IMR-90 (cell line): ENCODE measurements around the gene DNAJC11. TPM values are rescaled to one million over a fixed set of nuclear protein-coding genes. Genes with fewer than 3 reads are reported as not detected.

Experiments
- ATAC-seq: fragments of 200-7000 bp; cut with Tn5 transposase; 2 replicates; pipeline ENCODE4 v1.9.1; 2020; ENCODE audit warnings: low read depth, mild to moderate bottlenecking, moderate library complexity
- BruUV-seq: library from RNA; stranded (reverse); fragments of 400-500 nt; replicated peaks from 2 replicates; lab custom pipeline; 2021; lab: Mats Ljungman, UMichigan
- CTCF ChIA-PET: fragments of 300-600 bp; formaldehyde crosslinking; extraction: SDS; loops from one replicate; lab custom pipeline; 2021; ENCODE audit warnings: antibody characterized with exemption; lab: Yijun Ruan, JAX
- POLR2A ChIA-PET: fragments of 300-600 bp; sonication (Branson Sonifier 250); formaldehyde crosslinking; loops from one replicate; lab custom pipeline; 2022; ENCODE audit warnings: antibody characterized with exemption; ENCODE audit not compliant: unreplicated experiment; lab: Charles Lee
- DNase-seq: peaks from one replicate; pipeline ENCODE4 v3.0.0; 2013
- H2AFZ ChIP-seq: replicated peaks from 2 replicates; pipeline ENCODE3; 2013; ENCODE audit warnings: low read length, mild to moderate bottlenecking; ENCODE audit not compliant: poor library complexity
- H2AK5ac ChIP-seq: 2 replicates; pipeline ENCODE4 v1.6.1; 2013; ENCODE audit warnings: low read depth, low read length, inconsistent platforms
- H2AK9ac ChIP-seq: replicated peaks from 2 replicates; pipeline ENCODE3; 2013; ENCODE audit warnings: mild to moderate bottlenecking, low read depth, low read length, moderate library complexity; ENCODE audit not compliant: poor library complexity
- H2BK120ac ChIP-seq: 2 replicates; pipeline ENCODE4 v1.6.1; 2013; ENCODE audit warnings: low read depth, low read length, inconsistent platforms
- H2BK15ac ChIP-seq: 3 replicates; pipeline ENCODE4 v1.6.1; 2013; ENCODE audit warnings: low read depth, low read length, inconsistent platforms
- H2BK20ac ChIP-seq: 2 replicates; pipeline ENCODE4 v1.6.1; 2013; ENCODE audit warnings: low read depth, mild to moderate bottlenecking, inconsistent platforms, low read length, moderate library complexity
- H2BK5ac ChIP-seq: 2 replicates; pipeline ENCODE4 v1.6.1; 2013; ENCODE audit warnings: mild to moderate bottlenecking, low read depth, low read length, inconsistent platforms; ENCODE audit not compliant: poor library complexity, severe bottlenecking
- H3K14ac ChIP-seq: replicated peaks from 2 replicates; pipeline ENCODE4 v1.6.1; 2013; ENCODE audit warnings: low read depth, low read length, inconsistent platforms
- H3K18ac ChIP-seq: 2 replicates; pipeline ENCODE4 v1.6.1; 2013; ENCODE audit warnings: low read depth, low read length, control low read depth
- H3K23ac ChIP-seq: 2 replicates; pipeline ENCODE4 v1.6.1; 2013; ENCODE audit warnings: low read depth, low read length, inconsistent platforms
- H3K27ac ChIP-seq: 2 replicates; pipeline ENCODE4 v1.5.1; 2013; ENCODE audit warnings: mild to moderate bottlenecking, control low read depth, low read length; ENCODE audit not compliant: insufficient read depth
- H3K27me3 ChIP-seq: 2 replicates; pipeline ENCODE4 v1.6.1; 2013; ENCODE audit warnings: low read length; ENCODE audit not compliant: control insufficient read depth, insufficient read depth
- H3K36me3 ChIP-seq: 2 replicates; pipeline ENCODE4 v1.6.1; 2013; ENCODE audit warnings: low read length, mixed read lengths; ENCODE audit not compliant: control insufficient read depth, insufficient read depth
- H3K4ac ChIP-seq: 2 replicates; pipeline ENCODE4 v1.6.1; 2013; ENCODE audit warnings: low read depth, low read length, inconsistent platforms
- H3K4me1 ChIP-seq: 2 replicates; pipeline ENCODE4 v1.6.1; 2013; ENCODE audit warnings: low read length, mixed read lengths; ENCODE audit not compliant: control insufficient read depth, insufficient read depth
- H3K4me2 ChIP-seq: 2 replicates; pipeline ENCODE4 v1.6.1; 2013; ENCODE audit warnings: low read depth, mild to moderate bottlenecking, control low read depth, low read length, moderate library complexity
- H3K4me3 ChIP-seq: 2 replicates; pipeline ENCODE4 v1.5.1; 2013; ENCODE audit warnings: low read depth, mild to moderate bottlenecking, control low read depth, low read length, moderate library complexity; ENCODE audit not compliant: insufficient read depth
- H3K56ac ChIP-seq: 2 replicates; pipeline ENCODE4 v1.6.1; 2013; ENCODE audit warnings: low read length, inconsistent platforms; ENCODE audit not compliant: insufficient read depth; ENCODE audit errors: extremely low read depth
- H3K79me1 ChIP-seq, 2 experiments: 2 replicates each; pipeline ENCODE4 v1.6.1; 2013; ENCODE audit warnings: low read length in 2 of 2, inconsistent platforms in 1 of 2, low read depth in 1 of 2
- H3K9ac ChIP-seq: 2 replicates; pipeline ENCODE4 v1.6.1; 2013; ENCODE audit warnings: low read depth, low read length, control low read depth
- H3K9me1 ChIP-seq: 2 replicates; pipeline ENCODE4 v1.6.1; 2013; ENCODE audit warnings: low read length, inconsistent platforms; ENCODE audit not compliant: insufficient read depth
- H3K9me3 ChIP-seq: 2 replicates; pipeline ENCODE4 v1.6.1; 2013; ENCODE audit warnings: low read length; ENCODE audit not compliant: control insufficient read depth, insufficient read depth
- H4K20me1 ChIP-seq: 2 replicates; pipeline ENCODE4 v1.6.1; 2013; ENCODE audit warnings: low read length, inconsistent platforms; ENCODE audit not compliant: insufficient read depth
- H4K5ac ChIP-seq: 2 replicates; pipeline ENCODE4 v1.6.1; 2013; ENCODE audit warnings: mild to moderate bottlenecking, low read depth, low read length, control low read depth
- H4K8ac ChIP-seq, 2 experiments: 2 replicates each; pipeline ENCODE4 v1.6.1; 2013; ENCODE audit warnings: low read depth in 2 of 2, low read length in 2 of 2, control low read depth in 1 of 2, inconsistent platforms in 1 of 2
- H4K91ac ChIP-seq: 2 replicates; pipeline ENCODE4 v1.6.1; 2013; ENCODE audit warnings: low read depth, low read length, inconsistent platforms; ENCODE audit not compliant: insufficient read depth
- MAFK ChIP-seq: IDR thresholded peaks from 2 replicates; pipeline ENCODE4 v1.6.1; 2012; ENCODE audit warnings: low read depth, low read length, improper control_type of control experiment
- MAZ ChIP-seq: IDR thresholded peaks from 2 replicates; pipeline ENCODE4 v1.6.1; 2012; ENCODE audit warnings: low read depth, mild to moderate bottlenecking, low read length, improper control_type of control experiment, moderate library complexity, borderline replicate concordance
- MXI1 ChIP-seq: IDR thresholded peaks from 2 replicates; pipeline ENCODE4 v1.6.1; 2012; ENCODE audit warnings: low read depth, mild to moderate bottlenecking, low read length, moderate library complexity, borderline replicate concordance
- NFE2L2 ChIP-seq: fragments of 150-350 bp; IDR thresholded peaks from 2 replicates; pipeline ENCODE4 v1.6.1; 2016; ENCODE audit warnings: low read depth, mild to moderate bottlenecking, low read length
- POLR2A ChIP-seq: IDR thresholded peaks from 2 replicates; pipeline ENCODE4 v1.6.1; 2012; ENCODE audit warnings: mild to moderate bottlenecking, low read depth, low read length
- WGBS, 2 experiments: methylation state at CpG; one replicate each; pipeline versions ENCODE4 v1.1.5 to v1.1.7; 2013; ENCODE audit warnings: missing lambda C conversion rate in 2 of 2; ENCODE audit not compliant: insufficient read length in 1 of 2; ENCODE audit errors: extremely low coverage in 2 of 2; 5-methylcytosine and 5-hydroxymethylcytosine counted together
- dilution Hi-C: fragments of 300-500 bp; cut with HindIII; formaldehyde crosslinking; loops from one replicate; pipeline ENCODE4 v1.14.3; 2018; ENCODE audit warnings: low sequenced_read_pairs; ENCODE audit not compliant: unreplicated experiment
- in situ Hi-C: fragments of 300-500 bp; cut with MboI; formaldehyde crosslinking; loops from 3 replicates; pipeline ENCODE4 v1.14.3; 2019; ENCODE audit warnings: low sequenced_read_pairs, inconsistent platforms, mixed read lengths
- intact Hi-C: fragments of 100-400 bp; cut with micrococcal nuclease; formaldehyde crosslinking; loops from 2 replicates; pipeline ENCODE4 v1.10.0; 2022
- polyA plus RNA-seq, 3 experiments: library from polyadenylated mRNA; depleted of rRNA; stranded (reverse); fragments of >200 nt; gene quantifications; 2 replicates each; pipeline ENCODE4 v1.2.3, GENCODE V29; 2012; ENCODE audit warnings: low replicate concordance in 1 of 3
- total RNA-seq: library from RNA; depleted of rRNA; stranded (reverse); fragments of >200 nt; gene quantifications from 2 replicates; pipeline ENCODE4 v1.2.3, GENCODE V29; 2012
- TF ChIP-seq, protein P1 (sequence below): fragments of 150-350 bp; IDR thresholded peaks from 2 replicates; pipeline ENCODE4 v1.6.1; 2017; ENCODE audit warnings: mild to moderate bottlenecking, antibody characterized with exemption, low read length, low read depth

The DNAJC11 gene
- total and polyA plus RNA-seq, 2 of the 4 experiments (the other 2 are of a cell fraction) = 38.7 to 48.5 TPM

DNA sequence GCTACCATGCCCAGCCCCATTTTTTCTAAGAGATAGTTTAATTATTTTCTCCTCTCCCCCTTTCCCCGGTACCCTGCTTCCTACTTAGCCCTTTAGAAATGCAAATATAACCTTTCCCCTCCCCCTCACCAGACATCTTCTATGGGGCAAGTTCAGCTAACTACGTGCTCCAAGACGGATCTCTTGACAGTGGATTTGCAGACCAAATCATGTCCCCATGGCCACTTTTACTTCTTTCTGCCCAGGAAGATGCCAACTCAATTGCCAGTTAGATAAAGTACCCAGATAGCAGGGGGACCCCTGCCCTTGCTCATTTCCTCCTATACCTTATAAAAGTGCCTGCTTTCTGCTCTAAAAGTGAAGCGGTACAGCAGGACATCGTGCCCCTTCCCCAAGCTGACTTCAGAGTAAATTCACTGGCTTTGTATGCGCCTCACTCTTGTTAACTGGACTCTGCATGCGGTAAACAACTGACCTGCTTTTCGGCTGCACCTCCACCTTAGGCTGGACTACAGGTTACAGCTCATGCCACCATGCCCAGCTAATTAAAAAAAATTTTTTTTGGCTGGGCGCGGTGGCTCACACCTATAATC, 7.4 kb downstream of the DNAJC11 start:
- H2BK20ac ChIP-seq = no peak overlapping the region
- peaks cover 3% of the 10 kb centered on the region; the same call in 1 of the 2 replicates for H4K20me1 ChIP-seq
- H3K4me1 ChIP-seq = peaks cover 7% of the 10 kb centered on the region
- no peak overlapping the region for H2AFZ ChIP-seq
- no peak overlapping the region for H3K56ac ChIP-seq
- no peak overlapping the region for H4K8ac ChIP-seq
- H3K4me3 ChIP-seq = no peak overlapping the region
- DNase-seq (no peak), ATAC-seq (no peak)
- no peaks in the 10 kb centered on the region for H3K27me3 ChIP-seq
- H3K18ac ChIP-seq = no peak overlapping the region
- H2AK5ac ChIP-seq = no peak overlapping the region
- no peak overlapping the region for H2BK120ac ChIP-seq
- TF ChIP-seq MXI1 (no peak), MAZ (no peak), NFE2L2 (no peak), POLR2A (no peak), MAFK (no peak)
- TF ChIP-seq, protein P1, sequence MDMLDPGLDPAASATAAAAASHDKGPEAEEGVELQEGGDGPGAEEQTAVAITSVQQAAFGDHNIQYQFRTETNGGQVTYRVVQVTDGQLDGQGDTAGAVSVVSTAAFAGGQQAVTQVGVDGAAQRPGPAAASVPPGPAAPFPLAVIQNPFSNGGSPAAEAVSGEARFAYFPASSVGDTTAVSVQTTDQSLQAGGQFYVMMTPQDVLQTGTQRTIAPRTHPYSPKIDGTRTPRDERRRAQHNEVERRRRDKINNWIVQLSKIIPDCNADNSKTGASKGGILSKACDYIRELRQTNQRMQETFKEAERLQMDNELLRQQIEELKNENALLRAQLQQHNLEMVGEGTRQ = no peak
- WGBS, 2 experiments = 77% methylated on average over 4 of the region's 10 CpGs; no CpG with 5 or more reads in 1 of the 2 experiments
- no peak overlapping the region for H2BK15ac ChIP-seq
- H3K9me1 ChIP-seq = peaks cover 6% of the 10 kb centered on the region; the same call in 1 of the 2 replicates
- no peak overlapping the region for H4K91ac ChIP-seq
- peaks cover 5% of the 10 kb centered on the region for H3K36me3 ChIP-seq
- H3K4ac ChIP-seq = no peak overlapping the region
- ChIA-PET CTCF (no interaction called here), POLR2A (no interaction called here)
- no peak overlapping the region for H3K27ac ChIP-seq
- BruUV-seq = no TSS peak
- H2BK5ac ChIP-seq = no peak overlapping the region
- no peak overlapping the region for H2AK9ac ChIP-seq
- no peak overlapping the region for H4K5ac ChIP-seq
- no peak overlapping the region for H3K4me2 ChIP-seq
- dilution Hi-C loops (no loop called here), intact Hi-C loops (no loop called here), in situ Hi-C loops (no loop called here)
- H3K79me1 ChIP-seq = peaks cover 21 to 57% of the 10 kb centered on the region in 2 experiments; a peak in 3 of 4 replicates
- no peaks in the 10 kb centered on the region for H3K9me3 ChIP-seq
- no peak overlapping the region for H3K23ac ChIP-seq
- no peak overlapping the region for H3K14ac ChIP-seq
- no peak overlapping the region for H3K9ac ChIP-seq
